ENCODE results near the gene KPTN.

DNA sequence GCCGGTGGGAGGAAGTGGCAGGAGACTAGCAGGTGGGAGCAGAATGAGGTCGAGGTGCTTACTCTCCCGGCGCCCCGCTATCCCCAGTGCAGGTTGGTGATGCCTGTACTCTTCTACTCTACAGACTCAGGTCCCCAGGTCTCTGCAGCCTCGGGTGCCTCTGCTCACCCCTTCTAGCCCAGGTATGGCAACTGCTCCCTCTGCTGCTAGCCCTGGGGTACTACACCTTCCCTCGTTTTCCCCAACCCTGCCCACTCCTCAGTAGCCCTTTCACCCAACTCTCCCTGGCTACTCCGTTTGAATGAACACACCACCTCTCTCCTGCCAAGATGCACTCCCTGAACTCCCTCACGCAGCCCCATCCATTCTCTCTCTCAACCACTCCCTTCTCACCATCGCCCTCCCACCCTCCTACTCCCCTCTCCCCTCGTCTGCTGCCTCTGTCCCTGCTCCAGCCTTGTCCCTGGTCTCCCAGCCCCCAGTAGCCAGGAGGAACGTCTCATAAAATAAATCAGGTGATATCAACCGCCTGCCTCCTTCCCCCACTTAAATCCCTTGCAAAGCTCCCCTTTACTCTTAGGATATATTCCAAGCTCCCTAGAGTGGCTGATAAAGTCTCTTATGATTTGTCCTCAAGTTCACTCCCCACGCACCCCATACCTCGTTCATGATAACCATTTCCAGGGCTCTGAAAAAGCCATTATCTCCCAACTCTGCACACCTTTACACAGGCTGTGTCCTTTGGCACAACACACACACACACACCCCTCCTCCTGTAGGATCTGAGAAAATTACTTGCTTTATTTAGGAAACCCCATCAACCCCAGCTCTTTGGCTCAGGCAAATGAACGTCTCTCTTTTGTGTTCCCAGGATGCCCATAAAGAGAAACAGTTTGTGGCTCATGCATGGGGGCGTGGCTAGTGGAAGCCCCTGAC, 56.5 kb downstream of the KPTN start:
- TF ChIP-seq YY1 (IDR thresholded peaks at IDR 0.05; ENCODE audit: insufficient read depth, insufficient read length), result no peak
- TF ChIP-seq ZNF274 (IDR thresholded peaks at IDR 0.05; ENCODE audit: low read depth, low read length), result no peak
- no peak for TF ChIP-seq SUZ12 (IDR thresholded peaks at IDR 0.05; ENCODE audit: extremely low read depth, insufficient read depth, insufficient read length)
